GM23338 (cell line): ENCODE data around the gene CDKN2AIP. TPM values are rescaled to one million over a fixed set of nuclear protein-coding genes. Genes with fewer than 3 reads are reported as not detected.
"Not testable (repeated sequence)": the region's sequence is repeated elsewhere in the genome, so short reads cannot be mapped to it uniquely, and the experiment has no call there.

Experiments used
- ATAC-seq: fragments of 200-7000 bp; cut with Tn5 transposase; 3 replicates; pipeline ENCODE4 v1.9.1; 2020
- DNase-seq: peaks from one replicate; pipeline ENCODE4 v3.0.0-alpha.2; 2015; ENCODE audit warnings: low spot score
- H2AFZ ChIP-seq: fragments of 200-600 bp; sonication (generic); 2 replicates; pipeline ENCODE4 v1.8.0; 2016; ENCODE audit warnings: antibody characterized with exemption, mild to moderate bottlenecking, moderate library complexity
- H3F3A ChIP-seq: fragments of 200-600 bp; sonication (generic); replicated peaks from 2 replicates; pipeline ENCODE4 v1.8.0; 2017; ENCODE audit warnings: antibody characterized with exemption, mixed run types, low read depth
- H3K27ac ChIP-seq: fragments of 200-600 bp; sonication (generic); 2 replicates; pipeline ENCODE4 v1.6.1; 2016; ENCODE audit warnings: low read depth
- H3K27me3 ChIP-seq: fragments of 200-600 bp; sonication (generic); 2 replicates; pipeline ENCODE4 v1.8.0; 2016; ENCODE audit warnings: mild to moderate bottlenecking, mixed run types, moderate library complexity; ENCODE audit not compliant: insufficient read depth
- H3K36me3 ChIP-seq: fragments of 200-600 bp; sonication (generic); 2 replicates; pipeline ENCODE4 v1.8.0; 2016; ENCODE audit warnings: mild to moderate bottlenecking; ENCODE audit not compliant: insufficient read depth
- H3K4me1 ChIP-seq: fragments of 200-600 bp; sonication (generic); 2 replicates; pipeline ENCODE4 v1.8.0; 2016; ENCODE audit warnings: mild to moderate bottlenecking, moderate library complexity; ENCODE audit not compliant: insufficient read depth
- H3K4me2 ChIP-seq: fragments of 200-600 bp; sonication (generic); 2 replicates; pipeline ENCODE4 v1.7.1; 2017; ENCODE audit warnings: mixed run types
- H3K4me3 ChIP-seq: fragments of 200-600 bp; sonication (generic); 2 replicates; pipeline ENCODE4 v1.6.1; 2016; ENCODE audit warnings: mixed run types
- H3K79me2 ChIP-seq: fragments of 200-600 bp; sonication (generic); replicated peaks from 2 replicates; pipeline ENCODE4 v1.8.0; 2017; ENCODE audit warnings: mild to moderate bottlenecking; ENCODE audit not compliant: insufficient read depth
- H3K9me2 ChIP-seq: fragments of 200-600 bp; sonication (generic); 2 replicates; pipeline ENCODE4 v1.8.0; 2017; ENCODE audit not compliant: insufficient read depth
- H4K20me1 ChIP-seq: fragments of 200-600 bp; sonication (generic); replicated peaks from 2 replicates; pipeline ENCODE4 v1.8.0; 2017; ENCODE audit warnings: mild to moderate bottlenecking; ENCODE audit not compliant: insufficient read depth
- H3K27ac Mint-ChIP-seq: 2 replicates; pipeline ENCODE4 v1.8.0; 2020; ENCODE audit warnings: inconsistent platforms, mild to moderate bottlenecking, moderate library complexity, mixed read lengths
- H3K27me3 Mint-ChIP-seq: 3 replicates; pipeline ENCODE4 v1.8.0; 2022; ENCODE audit warnings: low read depth, mild to moderate bottlenecking, moderate library complexity, mixed read lengths, inconsistent platforms; ENCODE audit not compliant: insufficient read depth, poor library complexity
- H3K36me3 Mint-ChIP-seq: 3 replicates; pipeline ENCODE4 v1.8.0; 2021; ENCODE audit warnings: low read depth, mild to moderate bottlenecking, inconsistent platforms, moderate library complexity, mixed read lengths
- H3K4me1 Mint-ChIP-seq: 3 replicates; pipeline ENCODE4 v1.8.0; 2020; ENCODE audit warnings: mild to moderate bottlenecking, inconsistent platforms, mixed read lengths
- H3K4me3 Mint-ChIP-seq: 3 replicates; pipeline ENCODE4 v1.8.0; 2021; ENCODE audit warnings: moderate library complexity, mild to moderate bottlenecking, inconsistent platforms, mixed read lengths
- H3K9me3 Mint-ChIP-seq: 3 replicates; pipeline ENCODE4 v1.8.0; 2020; ENCODE audit warnings: moderate library complexity, mild to moderate bottlenecking, inconsistent platforms, mixed read lengths
- EZH2 ChIP-seq: fragments of 200-600 bp; sonication (generic); IDR thresholded peaks from one replicate; pipeline ENCODE4 v1.8.0; 2017; ENCODE audit warnings: antibody characterized with exemption, mild to moderate bottlenecking, low read depth; ENCODE audit not compliant: unreplicated experiment
- EZH2phosphoT487 ChIP-seq: fragments of 200-600 bp; sonication (generic); IDR thresholded peaks from one replicate; pipeline ENCODE4 v1.8.1; 2018; ENCODE audit warnings: antibody characterized with exemption; ENCODE audit not compliant: unreplicated experiment
- NANOG ChIP-seq: IDR thresholded peaks from 2 replicates; pipeline ENCODE4 v1.6.1; 2016; ENCODE audit warnings: antibody characterized with exemption, borderline replicate concordance
- STAT1 ChIP-seq: IDR thresholded peaks from one replicate; pipeline ENCODE4 v1.6.1; 2016; ENCODE audit warnings: antibody characterized with exemption; ENCODE audit not compliant: unreplicated experiment
- ZNF114 ChIP-seq: fragments of 250-450 bp; sonication (Bioruptor Pico); IDR thresholded peaks from 2 replicates; pipeline ENCODE4 v1.5.0; 2020; ENCODE audit warnings: mild to moderate bottlenecking, moderate library complexity
- polyA plus RNA-seq: library from polyadenylated mRNA; unstranded; fragments of >200 nt; fragmentation: Nextera tagmentation; extraction: Ambion mirVana; gene quantifications from 2 replicates; pipeline ENCODE4 v1.2.1, GENCODE V29; 2016
- total RNA-seq: library from RNA; depleted of rRNA; stranded (reverse); fragments of >200 nt; shearing (Covaris generic); gene quantifications from 2 replicates; pipeline ENCODE4 v1.2.3, GENCODE V29; 2014
- TF ChIP-seq, protein P1 (sequence below): IDR thresholded peaks from one replicate; pipeline ENCODE4 v1.6.1; 2018; ENCODE audit warnings: antibody characterized with exemption; ENCODE audit not compliant: unreplicated experiment
- TF ChIP-seq, protein P2 (sequence below), 2 experiments: fragments of 200-600 bp in 1 of 2; sonication (generic) in 1 of 2; conservative IDR thresholded peaks; 2 replicates each; pipeline versions ENCODE4 v1.5.1 to v1.6.1; 2016 to 2017; ENCODE audit warnings: antibody characterized with exemption in 2 of 2, low read depth in 2 of 2, mild to moderate bottlenecking in 2 of 2, moderate library complexity in 1 of 2

Gene CDKN2AIP
- total and polyA plus RNA-seq, 2 experiments from 2014 or later, result 15.2 to 27.2 TPM

DNA sequence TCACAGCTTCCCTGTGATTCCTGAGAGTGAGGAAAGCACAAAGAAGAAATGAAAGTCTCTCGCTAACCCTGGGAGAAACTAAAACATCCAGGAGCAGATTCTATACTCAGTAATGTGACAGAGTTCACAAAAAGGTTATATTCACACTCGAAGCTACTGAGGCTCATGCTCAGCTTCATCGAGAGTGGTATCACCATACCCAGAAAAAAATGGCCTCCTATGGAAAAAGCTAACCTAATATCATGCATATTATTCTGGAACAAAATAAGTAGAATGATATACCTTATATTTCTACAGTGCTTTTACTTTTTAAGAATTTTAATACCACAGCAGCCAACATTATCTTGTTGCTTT lies 13.5 kb upstream of the CDKN2AIP start (continued):
- TF ChIP-seq ZNF114 (CRISPR knock-in tag), result no peak
- no peak for TF ChIP-seq EZH2phosphoT487

DNA sequence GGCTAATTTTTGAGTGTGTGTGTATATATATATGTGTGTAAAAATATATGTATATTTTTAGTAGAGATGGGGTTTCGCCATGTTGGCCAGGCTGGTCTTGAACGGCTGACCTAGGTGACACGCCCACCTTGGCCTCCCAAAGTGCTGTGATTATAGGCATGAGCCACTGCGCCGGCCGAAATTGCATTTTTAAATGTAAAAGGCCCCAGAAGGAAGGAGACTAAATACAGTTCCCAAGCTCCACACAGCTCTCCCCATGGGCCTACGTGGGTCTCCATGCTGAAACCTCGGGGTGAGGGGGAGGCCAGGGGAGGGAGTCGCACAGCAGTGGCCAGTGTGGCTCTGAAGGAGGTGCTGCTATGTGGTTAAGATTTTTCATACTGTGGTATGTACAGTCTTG lies 12.8 kb upstream of the CDKN2AIP start:
- no peak for ATAC-seq
- Mint-ChIP-seq H3K27me3 (peaks cover 17% of the 10 kb centered on the region), H3K9me3 (peaks cover 22% of the 10 kb centered on the region), H3K4me3 (no peak overlapping the region), H3K27ac (no peak overlapping the region), H3K36me3 (peaks cover 10% of the 10 kb centered on the region; the same call in 2 of the 3 replicates), H3K4me1 (peaks cover 22% of the 10 kb centered on the region)
- Histone ChIP-seq H3K4me3 (no peak overlapping the region), H3K4me1 (peaks cover 3% of the 10 kb centered on the region; the same call in 1 of the 2 replicates), H2AFZ (no peak overlapping the region), H3K27me3 (peaks cover 4% of the 10 kb centered on the region; the same call in 1 of the 2 replicates), H3K4me2 (no peak overlapping the region), H3F3A (no peaks in the 10 kb centered on the region), H3K9me2 (no peaks in the 10 kb centered on the region), H3K36me3 (no peaks in the 10 kb centered on the region), H4K20me1 (no peaks in the 10 kb centered on the region), H3K79me2 (no peaks in the 10 kb centered on the region), H3K27ac (no peak overlapping the region)
- no peak for TF ChIP-seq EZH2
- no peak for DNase-seq

DNA sequence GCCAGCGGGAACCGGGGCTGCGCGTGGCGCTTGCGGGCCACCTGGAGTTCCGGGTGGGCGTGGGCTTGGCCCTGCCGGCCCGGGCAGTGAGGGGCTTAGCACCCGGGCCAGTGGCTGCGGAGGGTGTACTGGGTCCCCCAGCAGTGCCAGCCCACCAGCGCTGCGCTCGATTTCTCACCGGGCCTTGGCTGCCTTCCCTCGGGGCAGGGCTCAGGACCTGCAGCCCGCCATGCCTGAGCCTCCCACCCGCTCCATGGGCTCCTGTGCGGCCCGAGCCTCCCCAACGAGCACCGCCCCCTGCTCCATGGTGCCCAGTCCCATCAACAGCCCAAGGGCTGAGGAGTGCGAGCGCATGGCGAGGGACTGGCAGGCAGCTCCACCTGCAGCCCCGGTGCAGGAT lies 11.3 kb upstream of the CDKN2AIP start:
- H3K27me3 Mint-ChIP-seq, result peaks cover 19% of the 10 kb centered on the region
- peaks cover 23% of the 10 kb centered on the region for H3K4me1 Mint-ChIP-seq
- not testable (repeated sequence) for H3K4me3 ChIP-seq, H3K27ac Mint-ChIP-seq, H3K9me2 ChIP-seq, H3K4me3 Mint-ChIP-seq, H4K20me1 ChIP-seq, H3F3A ChIP-seq, H3K27ac ChIP-seq, H3K36me3 ChIP-seq, ATAC-seq, H2AFZ ChIP-seq, H3K4me2 ChIP-seq, H3K27me3 ChIP-seq, H3K79me2 ChIP-seq, DNase-seq, H3K4me1 ChIP-seq
- H3K36me3 Mint-ChIP-seq, result peaks cover 10% of the 10 kb centered on the region; the same call in 2 of the 3 replicates
- H3K9me3 Mint-ChIP-seq, result peaks cover 22% of the 10 kb centered on the region

DNA sequence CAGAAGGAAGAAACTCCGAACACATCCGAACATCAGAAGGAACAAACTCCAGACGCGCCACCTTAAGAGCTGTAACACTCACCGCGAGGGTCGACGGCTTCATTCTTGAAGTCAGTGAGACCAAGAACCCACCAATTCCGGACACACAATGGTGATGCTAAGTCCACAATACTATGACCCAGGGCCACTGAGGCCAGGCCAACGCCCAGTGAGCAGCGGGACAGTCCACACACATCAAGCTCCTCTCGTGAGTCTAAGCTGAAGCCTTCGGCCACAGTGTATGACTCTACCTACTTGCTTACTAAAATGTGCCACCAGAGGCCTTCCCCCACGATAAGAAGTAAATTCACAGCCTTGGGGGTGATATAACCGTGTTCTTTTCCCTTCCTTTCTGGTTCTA lies 10.2 kb upstream of the CDKN2AIP start:
- H3K9me3 Mint-ChIP-seq, result peaks cover 22% of the 10 kb centered on the region
- H3K36me3 Mint-ChIP-seq, result peaks cover 10% of the 10 kb centered on the region; the same call in 2 of the 3 replicates
- Histone ChIP-seq H3K9me2 (no peaks in the 10 kb centered on the region), H2AFZ (no peak overlapping the region), H3K4me1 (peaks cover 7% of the 10 kb centered on the region; the same call in 1 of the 2 replicates), H4K20me1 (no peaks in the 10 kb centered on the region), H3K4me2 (no peak overlapping the region), H3K36me3 (no peaks in the 10 kb centered on the region), H3F3A (no peaks in the 10 kb centered on the region), H3K27ac (no peak overlapping the region), H3K27me3 (peaks cover 5% of the 10 kb centered on the region; the same call in 1 of the 2 replicates), H3K79me2 (no peaks in the 10 kb centered on the region), H3K4me3 (no peak overlapping the region)
- TF ChIP-seq NANOG (no peak), ZNF114 (CRISPR knock-in tag) (no peak), STAT1 (no peak)
- TF ChIP-seq, protein P1, sequence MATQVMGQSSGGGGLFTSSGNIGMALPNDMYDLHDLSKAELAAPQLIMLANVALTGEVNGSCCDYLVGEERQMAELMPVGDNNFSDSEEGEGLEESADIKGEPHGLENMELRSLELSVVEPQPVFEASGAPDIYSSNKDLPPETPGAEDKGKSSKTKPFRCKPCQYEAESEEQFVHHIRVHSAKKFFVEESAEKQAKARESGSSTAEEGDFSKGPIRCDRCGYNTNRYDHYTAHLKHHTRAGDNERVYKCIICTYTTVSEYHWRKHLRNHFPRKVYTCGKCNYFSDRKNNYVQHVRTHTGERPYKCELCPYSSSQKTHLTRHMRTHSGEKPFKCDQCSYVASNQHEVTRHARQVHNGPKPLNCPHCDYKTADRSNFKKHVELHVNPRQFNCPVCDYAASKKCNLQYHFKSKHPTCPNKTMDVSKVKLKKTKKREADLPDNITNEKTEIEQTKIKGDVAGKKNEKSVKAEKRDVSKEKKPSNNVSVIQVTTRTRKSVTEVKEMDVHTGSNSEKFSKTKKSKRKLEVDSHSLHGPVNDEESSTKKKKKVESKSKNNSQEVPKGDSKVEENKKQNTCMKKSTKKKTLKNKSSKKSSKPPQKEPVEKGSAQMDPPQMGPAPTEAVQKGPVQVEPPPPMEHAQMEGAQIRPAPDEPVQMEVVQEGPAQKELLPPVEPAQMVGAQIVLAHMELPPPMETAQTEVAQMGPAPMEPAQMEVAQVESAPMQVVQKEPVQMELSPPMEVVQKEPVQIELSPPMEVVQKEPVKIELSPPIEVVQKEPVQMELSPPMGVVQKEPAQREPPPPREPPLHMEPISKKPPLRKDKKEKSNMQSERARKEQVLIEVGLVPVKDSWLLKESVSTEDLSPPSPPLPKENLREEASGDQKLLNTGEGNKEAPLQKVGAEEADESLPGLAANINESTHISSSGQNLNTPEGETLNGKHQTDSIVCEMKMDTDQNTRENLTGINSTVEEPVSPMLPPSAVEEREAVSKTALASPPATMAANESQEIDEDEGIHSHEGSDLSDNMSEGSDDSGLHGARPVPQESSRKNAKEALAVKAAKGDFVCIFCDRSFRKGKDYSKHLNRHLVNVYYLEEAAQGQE, result no peak
- TF ChIP-seq, protein P2, sequence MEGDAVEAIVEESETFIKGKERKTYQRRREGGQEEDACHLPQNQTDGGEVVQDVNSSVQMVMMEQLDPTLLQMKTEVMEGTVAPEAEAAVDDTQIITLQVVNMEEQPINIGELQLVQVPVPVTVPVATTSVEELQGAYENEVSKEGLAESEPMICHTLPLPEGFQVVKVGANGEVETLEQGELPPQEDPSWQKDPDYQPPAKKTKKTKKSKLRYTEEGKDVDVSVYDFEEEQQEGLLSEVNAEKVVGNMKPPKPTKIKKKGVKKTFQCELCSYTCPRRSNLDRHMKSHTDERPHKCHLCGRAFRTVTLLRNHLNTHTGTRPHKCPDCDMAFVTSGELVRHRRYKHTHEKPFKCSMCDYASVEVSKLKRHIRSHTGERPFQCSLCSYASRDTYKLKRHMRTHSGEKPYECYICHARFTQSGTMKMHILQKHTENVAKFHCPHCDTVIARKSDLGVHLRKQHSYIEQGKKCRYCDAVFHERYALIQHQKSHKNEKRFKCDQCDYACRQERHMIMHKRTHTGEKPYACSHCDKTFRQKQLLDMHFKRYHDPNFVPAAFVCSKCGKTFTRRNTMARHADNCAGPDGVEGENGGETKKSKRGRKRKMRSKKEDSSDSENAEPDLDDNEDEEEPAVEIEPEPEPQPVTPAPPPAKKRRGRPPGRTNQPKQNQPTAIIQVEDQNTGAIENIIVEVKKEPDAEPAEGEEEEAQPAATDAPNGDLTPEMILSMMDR (conservative IDR thresholded peaks at IDR 0.05; ENCODE audit: low read depth in 2 of 2), result no peak
- peaks cover 28% of the 10 kb centered on the region for H3K4me1 Mint-ChIP-seq
- H3K27ac Mint-ChIP-seq, result no peak overlapping the region
- ATAC-seq (no peak), DNase-seq (no peak)
- no peak overlapping the region for H3K4me3 Mint-ChIP-seq
- peaks cover 19% of the 10 kb centered on the region for H3K27me3 Mint-ChIP-seq
